NCI-H345 (cell line): ENCODE results near the gene DMAP1.
"Not testable (repeated sequence)": the region's sequence is repeated elsewhere in the genome, so short reads cannot be mapped to it uniquely, and the experiment has no call there.

ENCODE experiments used
- DNase-seq: peaks from one replicate; lab custom pipeline; 2025; lab: John Stamatoyannopoulos, UW

Gene DMAP1, protein sequence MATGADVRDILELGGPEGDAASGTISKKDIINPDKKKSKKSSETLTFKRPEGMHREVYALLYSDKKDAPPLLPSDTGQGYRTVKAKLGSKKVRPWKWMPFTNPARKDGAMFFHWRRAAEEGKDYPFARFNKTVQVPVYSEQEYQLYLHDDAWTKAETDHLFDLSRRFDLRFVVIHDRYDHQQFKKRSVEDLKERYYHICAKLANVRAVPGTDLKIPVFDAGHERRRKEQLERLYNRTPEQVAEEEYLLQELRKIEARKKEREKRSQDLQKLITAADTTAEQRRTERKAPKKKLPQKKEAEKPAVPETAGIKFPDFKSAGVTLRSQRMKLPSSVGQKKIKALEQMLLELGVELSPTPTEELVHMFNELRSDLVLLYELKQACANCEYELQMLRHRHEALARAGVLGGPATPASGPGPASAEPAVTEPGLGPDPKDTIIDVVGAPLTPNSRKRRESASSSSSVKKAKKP

DNA sequence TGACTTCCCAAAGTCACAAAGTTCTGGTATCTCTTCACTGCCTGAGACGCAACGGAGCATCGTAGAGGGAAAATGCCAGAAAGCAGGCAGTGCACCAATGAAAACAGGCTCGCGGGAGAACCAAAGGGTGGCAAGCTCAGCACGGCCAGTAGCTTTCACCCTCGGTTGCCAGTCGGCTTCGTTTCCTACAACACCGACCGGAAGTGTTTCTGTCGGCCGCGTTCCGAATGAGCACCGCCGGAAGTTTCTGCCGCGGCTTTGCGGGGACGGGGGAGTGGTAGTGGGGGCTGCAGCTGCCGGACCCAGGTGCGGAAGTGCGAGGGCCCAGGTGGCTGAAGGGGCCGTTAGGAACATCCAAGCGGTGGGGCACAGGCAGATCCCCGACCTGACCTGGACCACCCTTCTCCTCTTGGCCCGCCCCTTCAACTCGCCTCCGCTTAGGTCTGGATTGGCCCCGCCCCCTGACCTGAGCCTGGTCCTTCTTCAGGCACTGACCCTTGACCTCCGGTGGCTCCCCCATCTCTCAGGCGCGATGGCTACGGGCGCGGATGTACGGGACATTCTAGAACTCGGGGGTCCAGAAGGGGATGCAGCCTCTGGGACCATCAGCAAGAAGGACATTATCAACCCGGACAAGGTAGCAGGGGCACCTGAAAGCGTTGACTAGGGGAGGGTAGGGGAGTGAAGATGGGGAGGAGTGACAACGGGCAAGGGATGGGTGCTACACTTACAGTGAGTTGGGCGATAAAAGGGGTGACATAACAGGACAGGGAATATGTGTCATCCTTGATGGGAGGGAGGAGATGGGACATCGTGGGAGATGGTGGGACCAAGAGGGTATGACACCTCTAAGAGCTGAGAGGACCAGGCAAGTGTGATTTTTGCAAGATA lies at the start of gene DMAP1:
Gene DMAP1 (plus strand): TSS at position 250 of the 891 bp plus-strand sequence. CDS start 283 bp downstream, at position 533.
- DNase-seq, result peak; percentile 90

DNA sequence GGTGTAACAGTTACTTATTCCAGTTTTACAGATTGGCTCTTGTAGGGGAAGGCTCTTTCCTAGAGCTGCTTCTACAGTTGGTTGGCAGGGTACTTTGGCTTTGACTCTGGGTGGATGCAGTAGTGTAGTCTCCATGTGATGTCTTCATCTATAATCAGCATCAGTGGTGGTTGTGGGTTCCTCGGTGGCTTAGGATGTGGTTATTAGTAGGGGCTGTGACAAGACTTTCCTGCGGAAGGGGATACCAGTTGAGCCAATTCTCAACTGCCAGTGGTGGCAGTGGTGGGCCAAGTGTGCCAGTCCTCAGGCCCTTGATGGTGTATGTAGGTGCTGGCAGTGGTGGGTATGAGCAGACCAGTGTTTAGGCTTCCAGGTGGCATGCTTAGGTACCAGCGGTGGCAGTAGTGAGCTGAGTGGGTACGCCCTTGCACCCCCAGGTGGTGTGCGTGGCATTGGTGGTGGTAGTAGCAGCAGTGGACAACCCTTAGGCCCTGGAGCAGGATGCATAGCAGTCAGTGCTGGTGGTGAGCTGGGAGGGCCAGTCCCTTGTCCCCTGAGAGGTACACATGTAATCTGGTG lies 44.7 kb upstream of the DMAP1 start:
- no peak for DNase-seq

DNA sequence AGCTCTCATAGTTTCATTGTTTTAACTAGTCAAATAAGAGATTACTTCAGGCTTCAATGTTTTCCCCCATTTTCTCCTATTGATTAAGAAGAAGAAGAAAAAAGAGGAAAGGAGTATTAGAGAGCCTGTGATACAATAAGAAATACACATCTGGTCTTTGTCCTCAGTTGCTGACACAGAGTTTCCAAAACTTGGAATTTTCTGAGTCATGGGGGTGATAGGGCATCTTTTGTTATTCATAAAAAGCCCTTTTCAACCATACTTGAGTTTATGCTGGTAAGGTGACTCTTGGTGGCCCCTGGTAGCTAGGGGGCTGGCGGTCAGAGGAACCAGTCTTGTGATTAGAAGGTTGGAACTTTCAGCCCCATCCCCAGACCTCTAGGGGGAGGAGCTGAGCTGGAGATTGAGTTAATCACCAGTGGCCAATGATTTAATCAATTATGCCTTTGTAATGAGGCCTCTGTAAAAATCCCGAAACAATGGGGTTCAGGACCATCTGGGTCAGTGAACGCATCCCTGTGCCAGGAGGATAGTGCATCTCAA lies 42.9 kb upstream of the DMAP1 start:
- no peak for DNase-seq

DNA sequence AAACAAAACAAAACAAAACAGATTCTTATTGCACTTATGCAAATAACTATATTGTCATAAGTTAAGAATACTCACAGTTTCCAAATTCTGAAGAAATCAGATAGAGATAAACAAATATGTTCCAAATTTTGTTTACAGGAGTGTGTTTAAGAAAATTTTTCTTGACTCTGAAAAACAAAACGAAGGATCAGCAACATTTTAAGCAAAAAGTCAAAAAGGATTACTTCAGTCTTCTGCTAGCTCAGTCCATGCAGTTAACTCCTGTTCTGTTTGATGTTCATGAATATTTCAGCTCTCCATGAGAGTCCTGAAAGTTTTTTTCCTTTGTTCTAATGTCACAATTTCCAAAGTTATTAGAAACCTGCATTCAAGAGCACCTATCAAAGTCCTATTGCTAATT lies 38.6 kb upstream of the DMAP1 start:
- no peak for DNase-seq

DNA sequence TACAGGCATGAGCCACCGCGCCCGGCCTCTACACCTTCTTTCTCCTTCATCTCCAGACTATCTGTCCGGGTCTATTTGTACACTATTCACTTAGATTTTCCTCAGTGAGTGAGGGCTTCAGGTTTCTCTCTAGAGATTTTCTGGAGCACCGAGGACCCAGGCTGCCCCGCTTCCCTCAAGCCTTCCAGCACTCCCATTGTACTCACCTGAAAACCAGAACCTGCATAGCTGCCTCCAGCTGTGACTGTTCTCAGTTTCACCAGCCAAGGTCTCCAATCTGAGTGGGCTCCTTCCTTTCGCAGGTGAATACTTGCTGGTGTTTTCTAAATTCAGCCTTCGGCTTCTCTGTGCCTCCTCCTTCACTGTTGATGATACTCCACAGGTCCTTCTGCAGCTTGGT lies 12.9 kb upstream of the DMAP1 start:
- DNase-seq, result no peak

DNA sequence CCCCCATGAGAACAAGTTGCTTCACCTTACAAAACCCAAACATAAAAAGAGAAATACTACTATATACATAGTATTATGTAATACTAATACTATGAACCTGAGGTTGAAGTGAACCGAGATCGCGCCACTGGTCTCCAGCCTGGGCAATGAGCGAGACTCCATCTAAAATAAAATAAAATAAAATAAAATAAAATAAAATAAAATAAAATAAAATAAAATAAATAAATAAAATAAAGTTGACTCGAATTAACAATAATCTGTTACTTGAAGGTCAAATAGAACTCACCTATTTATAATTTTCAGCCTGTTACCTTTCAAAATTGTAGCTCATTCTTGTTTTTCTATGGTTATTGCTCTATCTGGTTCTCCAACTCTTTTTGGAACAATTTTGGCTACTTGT lies 6.7 kb upstream of the DMAP1 start:
- not testable (repeated sequence) for DNase-seq

DNA sequence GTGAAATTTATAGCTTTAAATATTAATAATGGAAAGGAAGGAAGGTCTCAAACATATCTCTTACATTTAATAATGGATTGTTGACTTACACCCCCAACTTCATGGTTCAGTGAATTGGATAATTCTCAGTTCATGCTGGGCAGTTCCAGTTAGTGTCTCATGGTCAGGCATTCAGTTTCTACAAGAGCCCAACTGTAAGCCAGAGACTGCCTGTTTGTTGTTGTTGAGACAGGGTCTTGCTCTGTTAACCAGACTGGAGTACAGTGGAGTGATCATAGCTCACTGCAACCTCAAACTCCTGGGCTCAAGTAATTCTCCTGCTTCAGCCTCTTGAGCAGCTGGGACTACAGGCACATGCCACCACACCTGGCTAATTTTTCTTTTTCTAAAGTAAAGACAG lies 5.0 kb upstream of the DMAP1 start:
- no peak for DNase-seq

DNA sequence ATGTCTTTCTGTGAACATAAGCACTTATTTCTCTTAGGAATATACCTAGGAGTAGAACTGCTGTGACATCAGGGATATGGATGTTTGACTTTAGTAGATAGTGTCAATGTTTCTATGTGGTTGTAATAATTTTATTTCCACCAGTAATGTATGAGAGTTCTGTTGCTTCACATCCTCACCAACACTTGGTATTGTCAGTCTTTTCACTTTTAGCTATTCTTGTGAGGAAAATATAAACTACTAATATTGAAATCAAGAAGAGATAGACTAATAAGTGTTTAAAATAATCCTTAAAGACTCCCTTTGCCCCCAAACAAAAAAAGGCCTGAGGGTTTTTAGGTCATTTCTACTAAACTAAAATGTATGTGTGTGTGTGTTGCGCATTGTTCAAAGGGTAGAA lies 2.7 kb upstream of the DMAP1 start:
- DNase-seq, result no peak

DNA sequence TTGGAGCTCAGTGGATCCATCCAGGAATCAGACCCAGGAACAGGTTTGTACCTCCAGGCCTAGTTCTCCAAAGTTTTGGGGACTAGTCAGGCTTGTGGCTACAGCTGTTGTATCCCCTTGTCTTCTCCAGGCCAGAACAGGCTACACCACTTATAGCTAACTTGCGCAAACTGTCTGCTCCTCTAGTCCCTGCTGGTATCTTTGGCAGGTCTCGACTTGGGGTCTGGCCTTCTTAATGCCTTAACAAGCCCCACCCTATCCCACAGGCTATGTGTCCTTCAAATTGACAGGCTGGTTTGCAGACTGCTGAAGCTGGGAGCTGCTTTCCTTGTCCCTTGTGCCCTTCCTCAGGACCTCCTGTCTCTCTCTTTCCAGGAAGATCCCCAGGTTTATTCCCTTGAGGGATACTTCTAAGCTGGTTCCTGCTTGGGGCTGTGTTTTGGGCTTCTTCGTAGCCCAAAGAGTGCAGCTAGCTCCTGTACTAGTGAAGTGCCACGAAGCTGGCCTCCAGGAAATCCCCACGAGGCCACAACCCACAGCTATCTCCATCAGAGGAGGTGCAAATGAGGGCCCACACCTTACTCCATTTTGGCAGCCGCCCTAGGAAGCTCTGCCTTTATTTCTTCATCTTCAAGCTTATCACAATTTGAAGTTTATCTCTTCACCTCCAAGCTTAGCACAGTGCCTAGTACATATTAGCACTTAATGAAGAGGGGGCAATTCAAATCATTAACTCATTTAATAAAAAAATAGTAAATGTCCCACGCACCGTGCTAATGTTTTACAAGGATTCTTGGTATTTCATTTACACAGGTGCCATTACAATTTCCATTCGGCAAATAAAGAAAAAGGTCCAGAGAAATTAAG lies 683 bp upstream of the DMAP1 start:
- DNase-seq, result no peak

DNA sequence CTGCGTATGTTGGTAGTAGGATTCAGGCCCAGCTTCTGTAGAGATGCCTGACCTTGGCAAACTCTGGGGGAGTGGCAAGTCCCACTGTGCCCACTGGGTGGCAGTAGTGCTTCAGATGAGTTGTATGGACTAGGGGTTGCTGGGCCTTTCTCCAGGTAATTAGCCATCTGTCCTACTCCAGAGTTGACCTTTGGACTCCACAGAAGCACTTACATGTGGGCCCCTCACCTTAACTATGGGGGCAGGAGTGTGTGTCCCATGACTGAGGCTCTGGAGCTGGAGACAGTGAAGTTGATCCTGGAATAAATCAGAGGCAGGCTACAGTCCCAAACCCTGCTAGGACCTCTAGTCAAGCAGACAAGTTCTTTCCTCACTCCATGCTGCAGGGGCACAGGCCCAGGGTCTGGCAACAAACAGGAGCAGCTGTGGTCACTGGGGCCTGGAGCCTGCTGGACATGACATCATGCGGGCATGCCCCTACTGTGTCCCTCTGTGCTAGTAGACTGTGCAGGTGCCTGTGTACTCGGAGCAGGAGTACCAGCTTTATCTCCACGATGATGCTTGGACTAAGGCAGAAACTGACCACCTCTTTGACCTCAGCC lies 4.6 kb downstream of the DMAP1 start:
- peak; percentile 44 for DNase-seq

DNA sequence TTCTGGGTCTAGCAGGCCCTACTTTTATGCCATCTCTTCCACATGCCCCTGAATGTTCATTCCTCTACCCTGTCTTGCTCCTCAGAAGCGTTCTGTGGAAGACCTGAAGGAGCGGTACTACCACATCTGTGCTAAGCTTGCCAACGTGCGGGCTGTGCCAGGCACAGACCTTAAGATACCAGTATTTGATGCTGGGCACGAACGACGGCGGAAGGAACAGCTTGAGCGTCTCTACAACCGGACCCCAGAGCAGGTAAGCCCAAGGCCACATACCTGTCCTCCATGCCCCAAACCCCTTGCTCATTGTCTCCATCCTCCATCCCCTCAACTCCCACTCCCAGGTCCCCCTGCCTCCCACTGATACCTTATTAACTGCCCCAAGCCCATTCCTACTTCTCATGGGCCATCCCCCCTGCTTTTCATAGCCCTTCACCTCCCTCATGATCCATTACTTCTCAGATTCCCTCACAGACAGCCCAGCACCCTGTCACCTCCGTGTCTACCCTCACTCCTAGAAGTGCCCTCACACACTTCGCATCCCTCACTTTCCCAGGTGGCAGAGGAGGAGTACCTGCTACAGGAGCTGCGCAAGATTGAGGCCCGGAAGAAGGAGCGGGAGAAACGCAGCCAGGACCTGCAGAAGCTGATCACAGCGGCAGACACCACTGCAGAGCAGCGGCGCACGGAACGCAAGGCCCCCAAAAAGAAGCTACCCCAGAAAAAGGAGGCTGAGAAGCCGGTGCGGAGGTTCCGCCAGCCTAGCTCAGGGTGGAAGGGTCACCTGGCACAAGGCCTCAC lies 5.4 kb downstream of the DMAP1 start:
- DNase-seq, result no peak

DNA sequence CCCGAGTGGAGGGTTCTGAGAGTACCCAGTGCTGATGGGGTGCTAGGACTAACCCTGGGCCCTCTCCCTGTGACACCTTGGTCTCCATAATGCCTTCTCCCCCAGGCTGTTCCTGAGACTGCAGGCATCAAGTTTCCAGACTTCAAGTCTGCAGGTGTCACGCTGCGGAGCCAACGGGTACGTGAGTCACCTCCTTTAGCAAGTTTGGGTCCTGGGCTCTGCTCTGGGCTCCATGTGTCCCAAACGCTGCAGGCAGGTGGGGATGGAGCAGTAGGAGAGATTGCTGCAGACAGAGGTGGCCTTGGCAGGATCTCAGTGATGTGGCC lies 6.0 kb downstream of the DMAP1 start:
- no peak for DNase-seq

DNA sequence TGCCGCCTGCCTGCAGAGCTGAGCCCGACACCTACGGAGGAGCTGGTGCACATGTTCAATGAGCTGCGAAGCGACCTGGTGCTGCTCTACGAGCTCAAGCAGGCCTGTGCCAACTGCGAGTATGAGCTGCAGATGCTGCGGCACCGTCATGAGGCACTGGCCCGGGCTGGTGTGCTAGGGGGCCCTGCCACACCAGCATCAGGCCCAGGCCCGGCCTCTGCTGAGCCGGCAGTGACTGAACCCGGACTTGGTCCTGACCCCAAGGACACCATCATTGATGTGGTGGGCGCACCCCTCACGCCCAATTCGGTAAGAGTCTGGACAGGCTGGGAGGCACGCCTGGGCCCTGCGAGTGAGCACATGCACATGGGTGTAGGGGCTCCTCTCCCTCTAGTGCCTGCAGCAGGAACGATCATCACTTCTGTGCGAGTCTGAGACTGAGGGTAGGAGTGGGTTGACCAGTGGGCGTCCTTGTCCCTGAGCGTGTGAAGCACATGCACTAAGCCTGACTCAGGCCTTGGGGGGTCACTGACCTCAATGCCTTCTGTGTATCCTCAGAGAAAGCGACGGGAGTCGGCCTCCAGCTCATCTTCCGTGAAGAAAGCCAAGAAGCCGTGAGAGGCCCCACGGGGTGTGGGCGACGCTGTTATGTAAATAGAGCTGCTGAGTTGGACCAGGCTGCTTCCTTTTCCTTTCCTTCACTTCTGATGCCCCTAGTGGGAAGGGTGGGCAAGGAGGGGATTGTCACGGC lies 6.9 kb downstream of the DMAP1 start:
- DNase-seq, result no peak

DNA sequence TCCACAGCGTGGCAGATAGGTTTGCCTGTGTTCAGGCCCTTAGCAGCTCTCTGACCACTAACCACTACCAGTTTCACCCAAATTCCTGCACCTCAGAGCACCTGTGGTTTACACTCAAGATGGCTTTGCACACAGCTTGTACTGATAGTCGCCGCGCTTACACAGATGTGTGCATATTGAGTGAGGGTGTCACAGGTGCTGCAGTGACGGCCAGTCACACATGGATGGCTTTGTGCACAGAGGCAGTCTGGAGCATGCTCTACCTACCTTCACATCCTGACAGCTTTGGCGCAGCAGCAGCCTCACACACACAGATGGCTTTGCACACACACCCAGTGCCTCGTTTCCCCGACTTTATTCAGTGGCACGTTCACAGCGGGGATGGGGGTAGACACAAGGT lies 7.5 kb downstream of the DMAP1 start:
- no peak for DNase-seq

DNA sequence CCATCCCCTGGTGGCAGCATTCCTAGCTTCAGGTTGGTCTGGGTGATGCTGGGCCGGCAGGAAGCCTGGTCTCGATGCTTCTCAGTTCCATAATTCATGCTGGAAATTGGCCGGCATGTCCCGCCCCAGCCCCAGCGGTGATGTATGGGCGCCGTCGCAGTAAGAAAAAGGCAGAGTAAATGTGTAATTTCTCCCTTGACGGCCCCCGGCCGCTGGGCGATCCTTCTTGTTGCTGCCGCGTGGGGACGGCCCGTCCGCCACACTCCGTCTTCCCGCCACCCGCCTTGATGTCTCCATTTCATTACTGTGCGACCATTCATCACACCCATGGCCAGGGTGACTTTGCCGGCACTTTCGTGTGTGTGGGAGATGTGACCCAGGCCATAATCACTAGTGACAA lies 8.5 kb downstream of the DMAP1 start:
- no peak for DNase-seq

DNA sequence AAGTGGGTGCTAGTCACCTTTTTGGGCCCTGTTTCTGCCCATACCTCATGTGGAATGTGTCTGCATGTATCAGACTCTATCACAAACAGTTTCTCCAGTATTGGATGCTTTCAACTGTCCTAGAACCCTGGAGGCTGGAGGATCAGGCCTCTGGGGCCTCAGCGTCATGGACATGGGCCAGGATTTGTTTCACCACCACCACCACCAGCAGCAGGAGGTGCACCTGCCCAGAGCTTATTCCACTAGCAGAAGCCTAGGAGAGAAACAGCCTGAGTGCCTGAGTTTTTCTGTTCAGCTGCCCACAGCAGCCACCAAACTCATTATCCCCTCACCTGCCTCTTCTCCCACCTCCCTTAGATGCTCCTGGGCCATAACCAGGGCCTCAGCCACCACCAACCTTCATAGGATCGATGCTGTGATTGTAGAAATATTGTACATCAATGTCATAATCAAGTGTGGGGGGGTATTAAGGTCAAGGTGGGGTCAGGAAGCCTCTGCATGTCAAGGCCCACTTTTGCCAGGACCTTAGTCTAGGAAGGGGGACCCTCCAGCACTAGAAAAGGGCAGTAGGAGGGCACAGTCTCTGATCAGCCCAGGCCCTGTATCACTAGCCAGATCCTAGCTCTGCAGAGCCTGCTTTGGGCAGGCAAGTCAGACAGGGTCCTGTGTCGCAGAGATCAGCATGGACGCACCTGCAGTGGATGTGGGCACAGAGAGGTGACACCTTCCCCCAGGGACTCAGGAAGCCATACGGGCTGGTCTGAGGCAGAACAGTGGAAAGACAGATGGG lies 9.3 kb downstream of the DMAP1 start:
- DNase-seq, result no peak

DNA sequence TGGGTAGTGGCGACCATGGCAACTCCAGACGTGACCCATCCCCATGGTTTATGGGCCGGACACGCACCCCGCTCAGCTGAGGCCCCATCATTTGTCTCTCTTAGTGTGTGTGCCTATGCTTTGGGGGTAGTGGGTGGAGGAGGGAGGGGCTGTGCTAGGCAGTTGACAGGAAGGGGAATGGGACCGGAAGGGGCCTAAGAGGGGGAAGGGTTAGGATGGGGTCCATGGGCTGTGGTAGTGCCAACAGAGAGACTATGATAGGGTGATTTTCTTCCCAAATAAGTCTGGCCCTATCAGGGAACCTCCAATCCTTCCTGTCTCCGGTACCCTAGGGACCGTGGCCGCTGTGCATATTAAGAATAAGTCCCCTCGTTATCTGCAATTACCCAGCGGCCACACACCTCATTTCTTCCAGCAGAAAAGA lies 9.9 kb downstream of the DMAP1 start:
- DNase-seq, result no peak

DNA sequence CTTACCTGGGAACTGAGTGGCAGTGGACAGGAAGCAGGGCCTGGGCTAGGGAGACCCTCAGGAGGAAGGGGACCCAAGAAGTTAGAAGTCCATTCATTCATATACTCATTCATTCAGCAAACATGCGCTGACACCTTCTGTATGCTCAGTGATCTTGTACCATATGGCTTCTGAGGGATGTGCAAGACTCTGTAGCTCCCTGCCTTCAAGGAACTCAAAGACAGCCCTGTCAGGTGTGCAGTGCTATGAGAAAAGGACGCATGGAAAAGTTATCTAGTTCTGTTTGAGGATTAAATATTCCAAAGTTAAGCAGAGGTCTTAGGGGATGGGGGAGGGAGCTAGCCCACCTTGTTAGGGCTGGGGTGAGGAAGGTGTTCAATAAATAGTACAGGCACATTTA lies 12.5 kb downstream of the DMAP1 start:
- no peak for DNase-seq

DNA sequence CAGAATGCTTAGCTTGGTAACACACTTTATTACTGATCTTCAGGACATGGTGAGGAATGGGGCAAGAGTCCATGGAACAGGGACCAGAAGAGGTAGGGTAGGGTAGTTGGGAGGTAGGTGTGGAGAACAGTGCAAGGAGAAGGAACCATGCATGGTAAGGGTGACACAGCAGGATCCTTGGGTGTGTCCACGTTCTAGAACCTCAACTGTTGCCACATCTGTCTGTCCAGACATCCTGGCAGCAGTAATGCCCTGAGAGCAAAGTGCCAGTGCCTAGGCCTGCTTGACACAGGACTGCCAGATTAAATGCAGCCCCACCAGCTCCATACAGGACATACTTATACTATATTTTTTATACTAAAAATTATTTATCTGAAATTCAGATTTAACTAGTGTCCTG lies 13.9 kb downstream of the DMAP1 start:
- no peak for DNase-seq
